DND-41 (cell line): ENCODE data around the gene KHK.
A peak's percentile ranks its signal among the peaks of the same experiment; 100 is the strongest.

ENCODE experiments used
- ATAC-seq: fragments of 200-7000 bp; cut with Tn5 transposase; 3 replicates; pipeline ENCODE4 v1.9.1; 2021; ENCODE audit warnings: low read depth; ENCODE audit not compliant: insufficient read depth
- DNase-seq: peaks from one replicate; pipeline ENCODE4 v3.0.0-alpha.2; 2020
- H2AFZ ChIP-seq: 2 replicates; pipeline ENCODE4 v1.6.0; 2012; ENCODE audit warnings: low read depth, low read length
- H3K27ac ChIP-seq: 2 replicates; pipeline ENCODE4 v1.5.1; 2012; ENCODE audit warnings: low read length, inconsistent platforms
- H3K27me3 ChIP-seq: fragments of 200-600 bp; sonication (generic); 2 replicates; pipeline ENCODE4 v1.6.0; 2012; ENCODE audit warnings: low read length, mild to moderate bottlenecking, inconsistent platforms; ENCODE audit not compliant: insufficient read depth, poor library complexity
- H3K36me3 ChIP-seq: 2 replicates; pipeline ENCODE4 v1.5.1; 2012; ENCODE audit warnings: low read length, inconsistent platforms; ENCODE audit not compliant: insufficient read depth
- H3K4me1 ChIP-seq: 2 replicates; pipeline ENCODE4 v1.5.1; 2012; ENCODE audit warnings: mild to moderate bottlenecking, low read length; ENCODE audit not compliant: insufficient read depth
- H3K4me2 ChIP-seq: 2 replicates; pipeline ENCODE4 v1.6.0; 2012; ENCODE audit warnings: mild to moderate bottlenecking, moderate library complexity, low read length, inconsistent platforms; ENCODE audit not compliant: insufficient read depth
- H3K4me3 ChIP-seq, 2 experiments: fragments of 200-600 bp in 1 of 2; shearing (Covaris generic) in 1 of 2; 2 replicates each; pipeline ENCODE4 v1.5.1; 2012 to 2016; ENCODE audit warnings: inconsistent platforms in 2 of 2, low read length in 2 of 2, mild to moderate bottlenecking in 2 of 2, low read depth in 1 of 2, moderate library complexity in 1 of 2
- H3K79me2 ChIP-seq: 2 replicates; pipeline ENCODE4 v1.6.0; 2012; ENCODE audit warnings: low read length, inconsistent platforms; ENCODE audit not compliant: insufficient read depth
- H3K9ac ChIP-seq: 2 replicates; pipeline ENCODE4 v1.6.0; 2012; ENCODE audit warnings: low read depth, mild to moderate bottlenecking, inconsistent platforms, low read length, moderate library complexity
- H3K9me3 ChIP-seq: 2 replicates; pipeline ENCODE4 v1.5.1; 2012; ENCODE audit warnings: low read length, moderate library complexity, mild to moderate bottlenecking, inconsistent platforms; ENCODE audit not compliant: insufficient read depth, severe bottlenecking
- H4K20me1 ChIP-seq: 2 replicates; pipeline ENCODE4 v1.6.0; 2012; ENCODE audit warnings: low read length; ENCODE audit not compliant: insufficient read depth
- EZH2 ChIP-seq: IDR thresholded peaks from 3 replicates; pipeline ENCODE4 v1.6.1; 2012; ENCODE audit warnings: borderline replicate concordance, low read depth, mild to moderate bottlenecking, moderate library complexity, low read length, inconsistent platforms; ENCODE audit not compliant: severe bottlenecking
- TF ChIP-seq, protein P1 (sequence below): IDR thresholded peaks from 2 replicates; pipeline ENCODE4 v1.5.1; 2012; ENCODE audit warnings: borderline replicate concordance, low read length, moderate library complexity, mild to moderate bottlenecking; ENCODE audit not compliant: poor library complexity, severe bottlenecking; ENCODE audit errors: extremely low read depth

The KHK gene

DNA sequence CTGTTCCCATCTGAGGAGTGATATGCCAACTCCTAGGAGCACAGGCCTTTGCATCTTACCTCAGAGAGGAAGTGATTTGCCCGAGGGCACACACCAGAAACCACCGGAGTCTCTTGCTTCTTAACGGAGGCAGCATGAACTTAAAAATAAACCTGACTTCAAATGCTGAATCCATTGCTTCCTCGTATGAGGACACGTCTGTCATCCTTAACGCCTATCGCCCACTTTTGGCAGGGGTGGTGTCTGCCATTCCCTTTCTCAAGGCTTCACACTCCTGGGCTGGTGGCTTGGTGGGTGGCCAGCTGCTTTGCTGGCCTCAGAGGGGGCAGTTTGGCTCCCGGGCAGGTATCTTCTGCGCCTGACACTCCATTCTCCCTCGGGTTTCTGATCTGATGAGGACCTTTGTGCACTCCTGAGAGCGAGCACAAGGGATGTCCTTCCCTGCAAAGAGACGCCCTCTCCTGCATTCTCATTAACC is 48.9 kb downstream of the KHK start:
- TF ChIP-seq, protein P1, sequence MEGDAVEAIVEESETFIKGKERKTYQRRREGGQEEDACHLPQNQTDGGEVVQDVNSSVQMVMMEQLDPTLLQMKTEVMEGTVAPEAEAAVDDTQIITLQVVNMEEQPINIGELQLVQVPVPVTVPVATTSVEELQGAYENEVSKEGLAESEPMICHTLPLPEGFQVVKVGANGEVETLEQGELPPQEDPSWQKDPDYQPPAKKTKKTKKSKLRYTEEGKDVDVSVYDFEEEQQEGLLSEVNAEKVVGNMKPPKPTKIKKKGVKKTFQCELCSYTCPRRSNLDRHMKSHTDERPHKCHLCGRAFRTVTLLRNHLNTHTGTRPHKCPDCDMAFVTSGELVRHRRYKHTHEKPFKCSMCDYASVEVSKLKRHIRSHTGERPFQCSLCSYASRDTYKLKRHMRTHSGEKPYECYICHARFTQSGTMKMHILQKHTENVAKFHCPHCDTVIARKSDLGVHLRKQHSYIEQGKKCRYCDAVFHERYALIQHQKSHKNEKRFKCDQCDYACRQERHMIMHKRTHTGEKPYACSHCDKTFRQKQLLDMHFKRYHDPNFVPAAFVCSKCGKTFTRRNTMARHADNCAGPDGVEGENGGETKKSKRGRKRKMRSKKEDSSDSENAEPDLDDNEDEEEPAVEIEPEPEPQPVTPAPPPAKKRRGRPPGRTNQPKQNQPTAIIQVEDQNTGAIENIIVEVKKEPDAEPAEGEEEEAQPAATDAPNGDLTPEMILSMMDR, result no peak
- no peak for TF ChIP-seq EZH2
- no peak for ATAC-seq
- Histone ChIP-seq H3K36me3 (peaks cover 27% of the 10 kb centered on the region), H2AFZ (peak overlapping the region; percentile 96), H3K4me3 (peak overlapping the region in 1 of 2 experiments; percentile 90; a peak in 1 of 4 replicates), H3K79me2 (peaks cover 25% of the 10 kb centered on the region), H3K4me1 (peaks cover 28% of the 10 kb centered on the region), H3K9me3 (no peaks in the 10 kb centered on the region), H3K9ac (no peak overlapping the region; the same call in 1 of the 2 replicates), H3K4me2 (peak overlapping the region; percentile 68; the same call in 1 of the 2 replicates), H3K27ac (peak overlapping the region; percentile 73), H4K20me1 (peaks cover 34% of the 10 kb centered on the region), H3K27me3 (peaks cover 2% of the 10 kb centered on the region)
- DNase-seq, result no peak

DNA sequence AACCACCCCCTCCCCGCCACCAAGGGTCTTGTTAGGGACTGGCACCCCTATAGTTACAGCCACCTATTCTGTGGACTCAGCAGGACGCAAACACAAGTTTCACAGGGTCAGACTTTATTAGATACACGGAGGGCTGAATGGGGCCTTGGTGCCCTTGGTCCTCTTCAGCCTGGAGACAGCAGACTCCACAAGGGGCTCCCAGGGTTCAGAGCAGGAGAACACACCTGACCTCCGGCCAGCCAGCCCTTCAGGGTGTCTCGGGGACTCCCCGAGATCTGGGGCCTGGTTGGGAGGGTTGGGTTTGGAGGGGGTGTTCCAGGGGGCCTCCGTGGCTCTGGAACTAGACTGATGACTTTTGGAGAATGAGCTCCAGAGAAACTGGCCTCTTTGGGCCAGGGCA is 50.2 kb downstream of the KHK start:
- H3K27me3 ChIP-seq, result peaks cover 2% of the 10 kb centered on the region
- DNase-seq (no peak), ATAC-seq (no peak)
- peaks cover 23% of the 10 kb centered on the region for H3K79me2 ChIP-seq
- TF ChIP-seq, protein P1, result no peak
- no peak for TF ChIP-seq EZH2
- H3K4me1 ChIP-seq, result peaks cover 28% of the 10 kb centered on the region
- H3K27ac ChIP-seq, result no peak overlapping the region
- no peaks in the 10 kb centered on the region for H3K9me3 ChIP-seq
- H4K20me1 ChIP-seq, result peaks cover 22% of the 10 kb centered on the region
- H3K4me3 ChIP-seq, result no peak overlapping the region
- no peak overlapping the region for H3K9ac ChIP-seq
- H3K4me2 ChIP-seq, result no peak overlapping the region
- H2AFZ ChIP-seq, result no peak overlapping the region
- peaks cover 14% of the 10 kb centered on the region for H3K36me3 ChIP-seq

DNA sequence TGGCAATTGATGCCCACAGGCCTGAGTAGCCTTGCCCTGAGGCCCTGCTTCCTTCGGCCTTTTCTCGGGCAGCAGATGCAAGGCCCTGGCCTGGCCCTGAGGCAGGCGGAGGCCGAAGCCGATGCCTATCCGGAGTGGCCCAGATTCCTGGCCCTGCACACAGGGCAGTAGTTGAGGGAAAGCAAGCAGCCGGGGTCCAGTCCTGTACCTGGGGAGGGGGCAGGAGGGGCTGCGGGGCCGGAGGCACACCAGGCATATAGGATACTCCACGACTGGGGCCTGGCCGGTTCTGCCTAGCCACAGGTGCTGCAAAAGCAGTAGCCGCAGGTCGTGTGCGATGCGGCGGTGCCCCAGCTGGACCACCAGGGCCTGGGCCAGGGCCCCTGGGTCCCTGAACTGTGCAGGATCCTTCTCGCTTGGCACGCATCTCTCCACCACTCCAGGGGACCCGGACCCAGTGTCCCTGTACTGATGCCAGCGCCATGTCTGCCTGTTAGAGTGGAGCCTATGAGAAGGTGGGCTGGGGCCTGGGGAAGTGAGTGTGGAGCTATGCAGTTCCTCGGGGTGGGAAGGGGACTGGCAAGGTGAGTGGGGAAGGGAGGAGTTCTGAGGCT is 50.9 kb downstream of the KHK start:
- no peak for TF ChIP-seq EZH2
- TF ChIP-seq, protein P1, result no peak
- no peak overlapping the region for H3K27ac ChIP-seq

More for the DNA sequence above, 50.9 kb downstream of the KHK start:
- H3K4me1 ChIP-seq, result peaks cover 23% of the 10 kb centered on the region
- H3K4me2 ChIP-seq, result no peak overlapping the region
- peaks cover 16% of the 10 kb centered on the region for H4K20me1 ChIP-seq
- peaks cover 2% of the 10 kb centered on the region for H3K27me3 ChIP-seq
- no peaks in the 10 kb centered on the region for H3K9me3 ChIP-seq
- H3K9ac ChIP-seq, result no peak overlapping the region
- ATAC-seq (no peak), DNase-seq (no peak)
- H3K36me3 ChIP-seq, result peaks cover 8% of the 10 kb centered on the region
- H3K4me3 ChIP-seq, result no peak overlapping the region
- H3K79me2 ChIP-seq, result peaks cover 20% of the 10 kb centered on the region
- H2AFZ ChIP-seq, result no peak overlapping the region
